ENCODE results near the gene ADGRL1.
"Not testable (repeated sequence)": the region's sequence is repeated elsewhere in the genome, so short reads cannot be mapped to it uniquely, and the experiment has no call there.

Gene ADGRL1

DNA sequence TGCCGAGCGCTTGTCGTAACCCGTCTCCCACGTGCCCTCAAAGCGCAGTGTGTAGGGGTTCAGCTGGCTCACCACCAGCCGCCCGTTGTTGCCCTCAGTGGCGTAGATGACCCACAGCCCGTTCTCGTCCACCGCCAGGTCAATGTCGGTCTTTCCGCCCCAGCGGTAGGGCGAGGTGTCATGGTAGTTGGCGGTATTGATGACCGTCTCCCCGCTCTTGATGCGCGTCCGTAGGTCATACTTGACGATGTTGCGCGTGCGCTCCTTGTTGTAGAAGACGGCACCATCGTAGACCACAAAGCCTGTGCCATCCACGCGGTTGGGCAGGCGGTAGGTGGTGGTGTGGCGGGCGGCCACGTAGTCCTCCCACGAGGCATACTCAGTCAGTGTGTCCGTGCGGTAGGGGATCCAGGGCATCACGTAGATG lies 43.1 kb downstream of the ADGRL1 start:
- DNase-seq: no peak

DNA sequence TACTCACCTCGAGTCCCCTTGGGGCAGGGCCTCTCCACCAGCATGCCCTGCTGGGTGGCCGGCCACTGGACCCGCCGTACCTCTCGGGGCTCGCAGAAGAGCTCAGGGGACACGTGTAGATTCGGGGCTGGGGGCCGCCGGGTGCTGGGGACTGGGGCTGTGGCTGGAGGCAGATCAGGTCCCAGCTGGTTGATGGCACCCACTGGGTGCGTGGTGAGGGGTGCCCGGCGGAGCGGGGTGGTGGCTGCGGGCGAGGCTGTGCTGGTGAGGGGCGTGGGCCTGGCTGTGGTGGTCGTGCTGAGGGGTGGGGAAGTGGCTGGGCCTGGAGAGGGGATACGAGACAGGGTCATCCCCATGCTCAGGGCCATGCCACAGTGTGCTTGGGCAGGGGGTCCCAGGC lies 44.7 kb downstream of the ADGRL1 start:
- DNase-seq: no peak

DNA sequence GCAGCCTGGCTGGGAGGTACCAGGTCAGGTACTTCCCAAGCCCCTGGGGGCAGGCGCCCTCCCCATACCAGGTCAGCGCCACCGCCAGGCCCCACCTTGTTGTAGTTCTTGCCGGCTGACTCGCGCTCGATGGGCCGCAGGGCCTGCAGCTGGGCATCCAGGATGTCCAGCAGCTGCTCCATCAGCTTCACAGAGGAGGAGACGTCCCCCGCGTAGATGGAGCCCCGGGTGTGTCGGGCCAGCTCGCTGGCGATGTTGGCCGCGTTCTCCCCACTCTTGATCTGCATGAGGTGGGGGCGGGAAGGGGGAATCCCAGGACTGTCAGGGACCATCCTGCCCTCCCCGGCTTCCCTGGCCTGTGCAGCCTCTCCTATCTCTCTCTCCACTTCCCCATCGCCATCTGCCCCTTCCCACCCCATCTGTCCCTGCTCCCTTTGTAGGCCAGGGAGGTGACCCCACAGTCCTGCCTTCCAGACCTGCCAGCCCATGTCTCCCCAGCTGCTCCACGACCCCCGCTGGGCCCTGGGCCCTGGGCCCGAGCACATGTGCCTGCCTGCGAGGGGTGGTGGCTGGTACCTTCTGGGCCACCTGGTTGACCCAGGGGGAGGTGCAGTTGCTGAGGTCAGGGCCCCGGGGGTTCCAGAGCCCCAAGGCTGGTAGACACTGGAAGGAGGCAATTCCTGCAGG lies 45.8 kb downstream of the ADGRL1 start:
- no peak for DNase-seq

DNA sequence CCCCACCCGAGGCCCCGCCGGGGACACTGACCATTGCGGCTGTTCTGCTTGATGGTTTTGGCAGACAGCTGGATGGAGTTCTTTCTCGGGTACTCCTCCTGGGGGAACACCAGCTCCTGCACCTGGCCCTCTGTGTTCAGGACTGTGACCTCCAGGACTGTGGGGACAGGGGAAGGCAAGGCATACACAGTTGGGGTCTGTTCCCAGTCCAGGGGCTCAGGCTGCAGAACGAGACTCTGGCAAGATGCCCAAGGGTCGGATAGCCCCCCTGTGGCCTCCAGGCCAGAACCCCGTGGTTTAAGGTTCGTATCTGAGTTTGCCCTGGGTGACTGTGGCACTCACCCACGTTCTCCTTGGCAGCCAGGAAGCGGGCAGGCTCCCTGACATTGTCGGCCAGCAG lies 46.9 kb downstream of the ADGRL1 start:
- DNase-seq: no peak

DNA sequence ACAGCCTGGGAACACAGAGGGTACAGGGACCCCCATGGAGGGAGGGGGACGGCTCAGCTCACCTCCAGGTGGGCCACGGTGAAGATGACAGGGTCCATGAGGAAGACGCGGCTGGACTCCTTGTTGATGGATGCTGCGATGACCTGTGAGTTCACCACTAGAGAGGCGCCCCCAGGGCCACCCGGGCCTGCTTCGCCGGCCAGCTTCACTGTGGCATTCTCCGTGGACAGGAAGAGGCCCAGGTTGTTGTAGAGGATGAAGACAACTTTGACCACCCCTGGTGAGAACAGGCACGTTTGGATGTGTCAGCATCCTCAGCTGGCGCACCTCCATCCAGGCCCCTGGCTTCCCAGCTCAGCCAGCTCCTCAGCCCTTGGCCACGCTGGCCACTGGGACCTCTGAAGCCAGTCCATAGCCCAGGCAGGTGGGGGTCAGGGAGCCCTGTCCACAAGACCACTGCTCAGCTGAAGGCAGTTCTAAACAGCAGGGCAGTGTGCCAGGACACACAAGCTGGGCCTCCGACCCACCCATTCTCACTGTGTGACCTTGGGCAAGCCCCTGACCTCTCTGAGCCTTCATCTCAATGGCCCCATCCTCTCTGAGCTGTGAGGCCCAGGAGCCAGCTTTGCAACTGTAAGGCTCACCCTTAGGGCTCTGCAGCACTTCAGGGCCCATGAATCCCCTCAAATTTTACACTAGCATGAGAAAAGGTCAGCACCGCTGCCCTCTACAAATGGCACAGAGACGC lies 47.5 kb downstream of the ADGRL1 start:
- no peak for DNase-seq

DNA sequence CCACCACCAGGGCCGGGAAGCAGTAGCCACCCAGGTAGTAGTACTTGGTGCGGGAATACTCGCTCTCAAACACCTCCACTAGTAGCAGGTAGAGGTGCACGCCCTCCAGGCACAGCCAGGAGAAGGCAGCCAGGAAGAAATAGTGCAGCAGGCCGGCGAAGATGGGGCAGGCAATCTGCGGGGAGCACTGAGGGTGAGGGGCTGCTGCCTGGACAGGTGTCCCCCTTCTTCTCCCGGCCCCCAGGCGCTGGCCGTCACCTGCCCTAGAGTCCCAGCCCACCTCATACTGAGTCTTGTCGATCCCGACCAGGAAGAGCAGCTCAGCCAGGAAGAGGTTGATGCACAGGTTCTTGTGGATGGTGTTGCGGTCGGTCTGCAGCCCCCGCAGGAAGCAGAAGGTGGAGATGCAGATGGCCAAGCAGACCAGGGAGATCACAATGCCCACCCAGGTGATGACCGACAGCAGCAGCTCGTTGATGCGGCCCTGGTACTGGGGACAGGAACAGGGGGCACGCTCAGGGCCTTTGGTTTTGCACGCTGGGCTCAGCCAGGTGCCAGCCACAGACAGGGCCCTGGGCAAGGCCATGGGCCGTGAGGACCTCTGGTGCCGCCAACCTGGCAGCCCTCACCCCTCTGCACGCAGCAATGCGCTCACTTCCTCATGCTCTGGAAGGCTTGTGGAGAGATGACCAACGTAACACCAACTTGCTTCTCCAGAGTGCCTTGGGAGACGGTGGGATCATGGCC lies 48.8 kb downstream of the ADGRL1 start:
- DNase-seq: no peak

DNA sequence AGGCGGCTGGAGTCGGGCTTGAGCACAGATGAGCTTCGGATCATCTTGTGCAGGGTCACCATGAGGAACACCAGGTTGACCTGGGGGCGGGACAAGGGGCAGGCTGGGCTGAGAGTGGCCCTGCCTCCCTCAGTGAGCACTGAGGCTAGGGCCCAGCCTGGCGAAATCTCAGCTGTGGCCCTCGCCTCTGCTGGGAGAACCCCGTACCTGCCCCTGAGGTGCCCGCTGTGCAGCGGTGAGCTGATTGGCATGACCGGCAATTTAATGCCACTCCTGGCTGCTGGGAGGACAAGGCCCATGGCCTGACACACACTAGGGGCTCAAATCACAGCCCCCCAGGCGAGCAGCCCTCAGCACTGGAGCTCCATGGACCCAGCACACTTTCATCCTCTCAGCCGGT lies 49.8 kb downstream of the ADGRL1 start:
- no peak for DNase-seq

DNA sequence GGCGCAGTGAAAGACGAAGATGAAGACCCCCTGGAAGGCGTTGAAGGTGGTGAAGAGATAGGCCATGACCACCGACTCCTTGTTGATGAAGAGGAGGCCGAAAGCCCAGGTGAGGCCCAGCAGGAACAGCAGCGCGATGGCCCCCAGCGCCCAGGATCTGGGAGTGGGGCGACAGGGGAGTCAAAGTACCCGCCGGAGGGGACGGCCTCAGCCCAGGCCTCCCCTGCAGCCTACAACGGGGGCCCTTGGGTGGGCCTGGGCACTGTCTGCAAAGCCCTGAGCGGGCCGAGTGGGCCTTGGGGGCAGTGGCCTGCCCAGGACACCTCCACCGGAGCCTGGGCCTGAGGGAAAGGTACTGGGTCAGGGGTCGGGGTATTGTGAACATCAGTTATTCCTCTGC lies 50.6 kb downstream of the ADGRL1 start:
- no peak for DNase-seq

DNA sequence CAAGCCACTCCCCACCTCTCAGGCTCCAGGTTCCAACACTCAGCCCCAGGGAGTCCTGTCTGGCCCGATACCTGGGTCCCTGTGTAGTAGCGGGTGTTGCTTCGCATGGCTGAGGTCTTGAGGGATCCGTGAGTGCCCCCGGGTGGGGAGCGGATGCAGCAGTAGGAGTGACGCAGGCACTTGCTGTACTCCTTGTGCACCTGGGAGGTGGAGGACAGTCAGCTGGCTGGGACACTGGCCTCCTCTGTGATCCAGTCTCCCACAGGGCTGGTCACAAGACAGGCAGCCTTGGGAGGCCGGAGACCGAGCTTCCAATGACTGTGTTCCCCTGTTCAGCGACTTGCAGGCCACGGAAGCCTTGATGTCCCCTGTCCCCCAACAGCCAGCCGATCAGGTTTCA lies 53.3 kb downstream of the ADGRL1 start:
- no peak for DNase-seq

DNA sequence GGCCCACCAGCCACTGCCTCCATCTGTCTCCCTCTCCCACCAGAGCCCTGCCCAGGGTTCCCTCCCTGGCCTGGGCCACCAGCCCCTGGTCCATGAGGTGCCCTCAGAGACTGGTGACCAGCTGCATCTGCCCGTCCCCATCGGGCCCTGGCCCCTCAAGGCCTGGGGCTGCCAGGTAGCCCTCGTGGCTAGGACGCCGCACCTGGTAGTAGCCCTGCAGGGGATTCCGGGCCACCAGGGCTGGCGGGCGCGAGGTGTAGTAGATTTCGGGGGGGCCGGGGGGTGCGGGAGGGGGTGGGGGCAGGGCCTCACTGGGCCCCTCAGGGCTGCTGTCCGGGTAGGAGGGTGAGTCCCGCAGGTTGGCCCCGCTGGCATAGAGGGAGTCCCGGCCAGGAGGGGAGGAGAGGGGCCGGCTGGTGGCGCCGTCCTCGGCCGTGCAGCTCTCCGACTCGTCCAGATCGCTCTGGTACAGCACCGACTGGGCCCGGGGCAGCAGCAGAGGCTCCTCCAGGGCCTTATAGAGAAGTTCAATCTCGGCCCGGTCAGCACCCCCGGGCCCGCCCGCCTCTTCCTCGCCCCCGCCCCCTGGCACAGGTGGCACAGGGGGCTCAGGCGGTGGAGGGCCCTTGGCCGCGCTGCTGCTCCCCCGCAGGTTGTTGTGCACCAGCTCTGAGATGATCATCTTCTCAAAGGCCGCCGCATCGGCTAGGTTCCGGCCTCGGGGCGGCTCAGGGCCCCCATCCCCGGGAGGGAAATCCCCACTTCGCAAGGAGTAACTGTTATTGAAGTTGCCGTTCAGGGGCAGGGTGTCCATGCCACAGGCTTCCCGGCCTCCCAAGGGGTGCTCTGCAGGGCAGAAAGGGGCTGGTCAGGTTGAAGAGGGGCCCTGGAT lies 55.0 kb downstream of the ADGRL1 start:
- DNase-seq: no peak

DNA sequence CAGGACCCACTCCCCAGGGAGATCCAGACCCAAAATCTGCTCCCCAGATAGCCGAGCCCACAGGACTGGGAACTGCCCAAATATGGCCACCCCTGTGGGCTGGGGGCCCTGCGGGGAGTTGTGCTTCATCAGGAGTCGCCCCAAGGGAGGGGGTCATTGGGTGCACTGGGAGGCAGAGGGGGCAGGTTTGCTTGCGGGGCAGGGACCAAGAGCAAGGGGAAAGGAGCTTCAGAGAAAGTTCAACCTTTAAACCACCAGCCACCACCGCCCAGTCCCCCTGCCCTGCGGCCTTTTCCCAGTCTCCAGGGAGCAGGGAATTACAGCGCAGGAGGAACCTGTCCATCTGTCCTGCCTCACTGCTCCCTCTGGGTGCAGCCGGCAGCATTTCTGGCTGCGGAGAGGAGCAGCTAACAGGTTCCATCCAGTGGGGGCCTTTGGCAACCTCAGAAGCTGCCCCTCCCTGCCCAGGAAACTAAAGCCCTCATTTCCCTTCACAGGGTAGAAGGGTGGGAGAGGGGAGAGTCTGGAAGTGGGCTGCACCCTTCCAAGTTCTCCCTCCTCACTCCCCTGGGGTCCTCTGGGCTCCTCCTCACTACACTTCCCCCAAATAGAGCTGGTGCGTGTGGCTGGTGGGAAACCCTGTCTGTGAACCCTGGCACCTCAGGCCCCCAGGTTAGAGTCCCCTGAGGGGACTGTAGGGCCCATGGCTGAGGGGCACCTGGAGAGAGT lies 55.8 kb downstream of the ADGRL1 start:
- DNase-seq: no peak

DNA sequence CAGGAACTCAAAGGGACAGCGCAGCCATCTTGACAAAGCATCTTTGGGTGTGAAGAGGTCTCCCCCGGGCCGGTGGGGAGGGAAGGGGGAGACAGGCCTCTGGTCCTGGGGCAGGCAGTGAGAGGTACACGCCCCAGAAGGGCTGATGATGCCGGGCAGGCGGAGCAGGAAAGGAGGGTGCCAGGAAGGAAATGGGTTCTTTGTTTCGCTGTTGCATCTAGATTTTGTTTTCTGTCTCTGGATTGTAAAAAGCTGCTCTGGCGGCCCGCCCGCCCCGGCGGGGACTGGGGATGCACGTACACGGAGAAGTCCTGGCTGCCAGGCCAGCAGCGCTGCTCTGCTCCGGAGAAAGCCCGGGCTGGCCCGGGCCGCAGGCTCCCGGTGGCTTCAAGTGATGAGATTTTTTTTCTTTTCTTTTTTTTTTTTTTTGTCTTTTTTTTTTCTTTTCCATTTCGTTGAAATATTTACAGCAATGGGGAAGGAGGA lies 56.4 kb downstream of the ADGRL1 start:
- peak in 50 of 56 donors; percentile 16 to 78 (median 46) for DNase-seq

DNA sequence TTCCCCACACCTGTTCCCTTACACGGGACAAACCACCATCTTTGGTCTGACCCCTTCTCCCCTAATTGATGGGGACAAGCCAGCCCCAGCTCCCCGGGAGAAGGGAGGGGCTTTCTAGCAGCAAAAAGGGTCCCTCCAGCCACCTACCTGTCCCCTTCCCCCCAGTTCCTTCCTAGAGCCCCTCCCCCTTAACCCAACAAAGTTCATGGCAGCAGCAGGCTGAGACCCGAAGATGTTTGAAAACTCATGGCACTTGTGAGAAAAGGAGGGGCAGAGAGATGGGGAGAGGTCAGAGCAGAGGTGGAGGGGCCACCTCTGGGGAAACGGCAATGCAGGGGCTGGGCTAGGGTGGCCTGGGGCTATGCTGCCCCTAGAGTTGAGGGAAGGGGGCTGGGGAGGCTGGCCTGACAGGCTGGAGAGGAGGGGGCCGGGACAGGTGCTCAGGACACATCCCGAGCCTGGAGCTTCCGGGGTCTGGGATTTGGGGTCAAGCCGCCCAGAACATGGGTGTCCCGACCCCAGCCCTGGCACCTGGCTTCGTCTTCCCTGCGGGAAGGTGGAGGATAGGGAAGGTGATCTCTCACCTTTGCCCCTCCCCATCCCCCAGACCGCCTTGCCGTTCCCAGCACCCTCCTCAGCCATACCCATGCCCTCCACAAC lies 57.1 kb downstream of the ADGRL1 start:
- no peak for DNase-seq

DNA sequence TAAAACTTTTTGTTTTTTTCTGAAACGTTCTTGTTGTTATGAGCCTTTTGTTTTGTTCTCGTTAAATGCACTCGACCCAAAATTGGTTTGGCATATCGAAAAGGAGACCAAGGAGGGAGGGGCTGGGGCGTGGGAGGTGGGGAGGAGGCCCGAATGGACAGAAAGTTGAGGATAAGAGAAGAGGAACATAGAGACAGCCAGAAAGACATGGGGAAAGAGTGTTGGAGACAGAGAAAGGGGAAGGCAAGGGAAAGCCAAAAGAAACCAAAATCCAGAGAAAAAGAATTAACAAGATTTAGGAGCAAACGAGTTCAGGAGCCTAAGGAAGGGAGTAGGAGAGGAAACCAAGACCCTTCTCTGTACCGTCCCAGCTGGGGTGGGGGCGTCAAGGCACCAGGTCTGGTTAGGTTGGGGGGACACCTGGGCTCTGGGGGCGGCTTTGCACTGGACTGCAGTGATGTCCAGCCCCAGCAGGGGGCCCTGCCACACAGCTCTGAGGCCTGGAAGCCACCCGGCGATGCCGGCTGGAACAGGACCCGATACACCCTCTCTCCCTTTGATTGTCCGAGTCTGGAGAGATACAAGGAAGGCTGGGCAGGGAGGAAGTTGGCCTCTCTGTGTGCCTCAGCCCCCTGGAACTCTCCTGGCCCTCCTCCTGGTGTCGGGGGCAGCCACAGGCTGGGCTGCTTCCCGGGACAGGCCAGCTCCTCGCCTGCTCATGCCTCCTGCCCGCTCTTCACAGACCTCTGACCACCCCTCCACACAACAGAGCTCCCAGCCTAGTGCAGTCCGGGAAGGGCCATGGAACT lies 58.0 kb downstream of the ADGRL1 start:
- DNase-seq: peak in 52 of 56 donors; percentile 14 to 81 (median 50)

DNA sequence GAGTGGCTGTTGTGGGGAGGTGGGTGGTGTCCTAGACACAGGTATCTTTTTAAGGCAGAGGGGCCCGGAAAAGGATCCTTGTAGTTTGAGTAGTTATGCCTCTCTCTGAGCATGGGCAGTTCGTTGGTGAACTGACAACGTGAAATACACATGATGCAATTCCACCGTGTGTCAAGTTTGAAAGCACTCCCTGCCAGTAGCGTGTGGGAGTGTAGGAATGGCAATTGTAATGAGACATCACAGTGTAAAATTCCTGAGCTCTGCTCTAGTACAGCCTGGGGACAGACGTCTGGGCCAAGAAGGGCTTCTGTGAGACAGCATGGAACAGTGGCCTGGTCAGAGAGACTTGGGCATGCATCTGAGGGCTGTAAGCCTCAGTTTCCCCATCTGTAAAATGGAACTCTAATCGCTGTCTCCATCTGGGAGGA lies 59.2 kb downstream of the ADGRL1 start:
- DNase-seq: peak in 5 of 56 donors; percentile 4 to 46 (median 14)

DNA sequence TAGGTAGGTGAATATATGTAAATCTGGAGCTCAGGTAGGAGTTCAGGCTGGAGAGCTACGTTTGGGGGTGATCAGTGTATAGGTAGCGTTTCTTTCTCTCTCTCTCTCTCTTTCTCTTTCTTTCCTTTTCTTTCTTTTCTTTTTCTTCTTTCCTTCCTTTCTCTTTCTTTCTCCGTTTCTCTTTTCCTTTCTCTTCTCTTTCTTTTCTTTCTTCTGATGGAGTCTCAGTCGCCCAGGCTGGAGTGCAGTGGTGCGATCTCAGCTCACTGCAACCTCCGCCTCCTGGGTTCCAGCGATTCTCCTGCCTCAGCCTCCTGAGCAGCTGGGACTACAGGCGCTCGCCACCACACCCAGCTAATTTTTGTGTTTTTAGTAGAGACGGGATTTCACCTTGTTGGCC lies 59.8 kb downstream of the ADGRL1 start:
- DNase-seq: not testable (repeated sequence)

DNA sequence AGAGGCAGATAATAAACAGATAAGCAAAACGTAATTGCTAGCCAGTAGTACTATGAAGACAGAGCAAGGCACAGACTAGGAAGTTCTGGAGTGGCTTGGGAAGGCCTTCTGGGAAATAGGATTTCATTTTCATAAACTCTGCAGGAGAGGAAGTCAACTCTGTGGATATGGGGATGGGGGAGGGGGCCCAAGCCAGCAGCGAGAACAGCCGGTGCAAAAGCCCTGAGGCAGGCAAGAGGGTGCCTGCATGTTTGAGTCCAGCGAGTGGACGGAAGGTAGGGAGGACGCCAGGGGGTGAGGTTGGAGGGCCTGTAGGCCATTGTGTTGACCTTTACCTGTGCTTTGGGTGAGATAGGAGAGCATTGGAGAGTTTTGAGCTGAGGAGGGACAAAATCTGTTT lies 60.6 kb downstream of the ADGRL1 start:
- no peak for DNase-seq

DNA sequence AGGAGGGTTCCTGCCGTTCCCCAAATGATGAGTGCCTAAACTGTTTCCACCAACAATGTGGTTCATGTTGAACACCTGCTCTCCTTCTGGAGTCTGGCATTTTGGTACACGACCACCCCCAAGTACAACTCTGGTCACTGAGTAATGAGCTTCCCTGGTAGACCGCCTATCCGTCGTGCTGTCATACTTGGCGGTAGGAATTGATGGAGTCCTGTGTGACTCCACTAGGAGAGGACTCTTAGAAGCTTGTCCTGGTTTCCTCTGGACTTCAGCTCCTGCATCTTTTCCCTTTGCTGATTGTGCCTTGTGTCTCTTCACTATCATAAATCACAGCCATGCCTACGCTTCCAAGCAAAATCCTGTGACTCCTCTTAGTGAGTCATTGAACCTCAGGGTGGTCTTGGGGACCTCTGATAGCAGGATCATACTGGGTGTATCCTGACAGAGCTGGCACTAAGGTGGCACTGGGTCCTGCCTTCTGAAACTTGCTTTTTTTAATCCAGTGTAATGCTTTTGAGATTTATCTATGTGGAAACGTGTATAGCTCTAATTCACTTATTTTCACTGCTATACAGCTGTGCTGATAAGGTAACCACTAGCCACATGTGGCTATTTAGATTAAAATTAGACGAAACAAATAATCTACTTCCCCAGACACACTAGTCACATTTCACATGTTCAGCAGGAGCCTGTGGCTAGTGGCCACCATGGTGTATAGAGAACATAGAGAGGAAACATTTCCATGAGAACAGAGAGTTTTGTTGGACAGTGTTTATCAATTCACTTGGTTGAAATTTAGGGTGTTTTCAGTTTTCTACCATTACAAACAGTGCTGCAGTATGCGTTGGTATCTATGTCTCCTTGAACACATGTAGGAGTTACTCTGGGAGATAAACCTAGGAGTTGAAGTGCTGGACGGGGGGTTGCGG lies 63.4 kb downstream of the ADGRL1 start:
- DNase-seq: no peak

Measured in amygdala (tissue), 56 donors.